ENCODE data around the gene TANGO6.

GRCh38 chr16:68802190-68802589 is 41.1 kb upstream of the TANGO6 start:
- TF ChIP-seq POLR2AphosphoS2 (IDR thresholded peaks at IDR 0.05; ENCODE audit: low read depth, low read length) (no peak), NRF1 (conservative IDR thresholded peaks at IDR 0.05; ENCODE audit: low read depth, low read length) (no peak), POLR2AphosphoS5 (IDR thresholded peaks at IDR 0.05; ENCODE audit: low read length) (no peak), SIN3A (IDR thresholded peaks at IDR 0.05; ENCODE audit: low read depth, low read length) (no peak), CTCF (IDR thresholded peaks at IDR 0.05 in 2 of 3, conservative IDR thresholded peaks at IDR 0.05 in 1 of 3; ENCODE audit: control insufficient read depth in 2 of 3, extremely low read depth in 1 of 3, insufficient read depth in 1 of 3, low read depth in 3 of 3, low read length in 3 of 3) (no peak), SUZ12 (IDR thresholded peaks at IDR 0.05; ENCODE audit: unreplicated experiment) (no peak), POLR2A (IDR thresholded peaks at IDR 0.05; ENCODE audit: low read depth, low read length) (no peak), PAX8 (IDR thresholded peaks at IDR 0.05) (no peak), GABPA (IDR thresholded peaks at IDR 0.05; ENCODE audit: low read depth) (no peak), FOXK2 (IDR thresholded peaks at IDR 0.05) (no peak), EZH2 (IDR thresholded peaks at IDR 0.05; ENCODE audit: borderline replicate concordance, control insufficient read depth, low read depth, low read length) (no peak), JUNB (IDR thresholded peaks at IDR 0.05) (no peak)
